Duodenal mucosa (tissue), 2 donors: ENCODE data around the gene GASK1B.

Experiments used
- H3K27ac ChIP-seq: one replicate; pipeline ENCODE4 v1.7.0; 2013; ENCODE audit warnings: low read depth, low read length
- H3K27me3 ChIP-seq, 2 donors: one replicate each; pipeline ENCODE4 v1.7.0; 2013; ENCODE audit warnings: low read length in 2 of 2, control low read depth in 1 of 2; ENCODE audit not compliant: insufficient read depth in 2 of 2, control insufficient read depth in 1 of 2
- H3K36me3 ChIP-seq, 2 donors: one replicate each; pipeline ENCODE4 v1.7.0; 2013; ENCODE audit warnings: low read length in 2 of 2, control low read depth in 1 of 2; ENCODE audit not compliant: insufficient read depth in 2 of 2, control insufficient read depth in 1 of 2
- H3K4me1 ChIP-seq, 2 donors: one replicate each; pipeline ENCODE4 v1.7.0; 2013; ENCODE audit warnings: low read length in 2 of 2, control low read depth in 1 of 2; ENCODE audit not compliant: insufficient read depth in 2 of 2, control insufficient read depth in 1 of 2
- H3K4me3 ChIP-seq, 2 donors: one replicate each; pipeline ENCODE4 v1.7.0; 2013; ENCODE audit warnings: low read length in 2 of 2, low read depth in 1 of 2
- H3K9ac ChIP-seq, 2 donors: one replicate each; pipeline ENCODE4 v1.7.0; 2013; ENCODE audit warnings: low read length in 2 of 2, low read depth in 1 of 2
- H3K9me3 ChIP-seq, 2 donors: one replicate each; pipeline ENCODE4 v1.7.0; 2013; ENCODE audit warnings: low read length in 2 of 2, control low read depth in 1 of 2; ENCODE audit not compliant: control insufficient read depth in 1 of 2

Gene GASK1B

DNA sequence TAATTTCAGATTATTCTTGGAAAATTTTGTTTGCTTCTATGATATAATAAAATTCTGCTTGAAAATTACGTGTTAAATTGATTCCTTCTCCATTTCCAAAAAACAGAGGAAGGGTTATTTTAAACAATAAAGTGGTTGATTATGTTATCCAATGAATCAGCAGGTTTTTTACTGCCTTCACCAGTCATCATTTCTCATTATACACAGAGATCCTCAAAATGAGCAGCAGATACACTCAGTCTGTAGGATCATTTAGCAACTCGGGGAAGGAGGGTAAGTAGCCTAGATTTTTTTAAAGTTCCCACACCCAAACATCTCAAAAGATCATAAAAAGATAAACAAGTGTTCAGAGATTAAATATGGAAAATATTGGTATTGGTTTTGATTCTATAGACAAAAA, 30.6 kb upstream of the GASK1B start:
- no peak overlapping the region for H3K9ac ChIP-seq
- H3K27me3 ChIP-seq = no peaks in the 10 kb centered on the region
- no peak overlapping the region for H3K4me3 ChIP-seq
- H3K4me1 ChIP-seq = no peaks in the 10 kb centered on the region
- no peak overlapping the region for H3K27ac ChIP-seq
- no peaks in the 10 kb centered on the region for H3K36me3 ChIP-seq
- no peaks in the 10 kb centered on the region for H3K9me3 ChIP-seq

DNA sequence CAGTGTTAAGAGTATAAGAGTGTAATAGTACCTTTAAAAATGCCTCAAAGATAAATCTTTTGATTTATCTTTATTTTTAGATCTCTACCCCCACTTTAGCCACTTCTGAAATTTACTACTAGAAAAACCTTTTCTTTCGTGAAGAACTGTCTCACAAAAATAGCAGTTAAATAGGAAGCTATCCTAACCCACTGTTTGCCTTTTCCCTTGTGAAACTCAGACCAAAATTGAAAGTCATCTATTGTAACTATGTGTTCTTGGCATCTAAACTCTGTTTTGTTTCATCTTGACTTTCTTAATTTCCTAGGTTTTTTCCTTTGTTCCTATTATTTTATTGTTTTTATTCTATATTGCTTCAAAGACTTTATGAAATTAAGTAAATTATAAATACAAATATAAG, 29.7 kb upstream of the GASK1B start:
- no peak overlapping the region for H3K27ac ChIP-seq
- no peaks in the 10 kb centered on the region for H3K4me1 ChIP-seq
- no peaks in the 10 kb centered on the region for H3K9me3 ChIP-seq
- no peaks in the 10 kb centered on the region for H3K27me3 ChIP-seq
- no peak overlapping the region for H3K9ac ChIP-seq
- H3K36me3 ChIP-seq = no peaks in the 10 kb centered on the region
- no peak overlapping the region for H3K4me3 ChIP-seq

DNA sequence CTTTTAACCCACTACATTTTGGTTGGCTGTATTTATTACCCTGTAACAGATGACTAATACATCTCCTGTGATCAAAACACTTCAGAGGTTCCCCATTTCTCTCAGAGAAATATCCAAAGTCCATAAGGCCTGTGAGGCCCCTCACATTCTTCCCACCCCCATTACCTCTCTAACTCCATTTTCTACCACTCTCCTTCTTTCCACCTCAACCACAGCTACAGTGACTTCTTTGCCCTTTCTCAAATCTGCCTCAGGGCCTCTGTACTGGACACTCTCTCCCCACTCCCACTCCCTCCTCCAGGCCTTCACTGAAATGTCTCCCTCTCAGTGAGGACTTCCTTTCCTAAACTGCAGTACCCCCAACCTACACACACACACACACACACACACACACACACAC, 29.1 kb upstream of the GASK1B start:
- Histone ChIP-seq H3K9ac (no peak overlapping the region), H3K27me3 (no peaks in the 10 kb centered on the region), H3K9me3 (no peaks in the 10 kb centered on the region), H3K27ac (no peak overlapping the region), H3K4me1 (no peaks in the 10 kb centered on the region), H3K36me3 (no peaks in the 10 kb centered on the region), H3K4me3 (no peak overlapping the region)

DNA sequence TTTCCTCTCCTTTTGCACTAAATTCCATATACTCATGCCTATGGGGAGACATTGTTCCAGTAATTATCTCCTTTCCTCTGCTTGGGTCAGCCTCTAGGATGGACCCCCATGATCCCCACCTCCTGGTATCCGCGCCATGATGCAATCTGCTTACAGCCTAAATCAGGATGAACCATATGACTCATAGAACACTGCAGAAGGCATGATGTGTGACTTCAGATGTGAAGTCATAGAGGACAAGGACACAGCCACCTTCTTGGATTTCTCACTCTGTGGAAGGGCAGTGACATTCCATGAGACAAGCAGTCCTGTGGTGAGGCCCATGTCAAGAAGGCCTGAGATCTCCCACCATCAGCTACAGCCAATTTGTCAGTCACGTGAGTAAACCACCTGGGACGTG, 28.5 kb upstream of the GASK1B start:
- no peaks in the 10 kb centered on the region for H3K27me3 ChIP-seq
- H3K27ac ChIP-seq = no peak overlapping the region
- H3K4me1 ChIP-seq = no peaks in the 10 kb centered on the region
- no peak overlapping the region for H3K9ac ChIP-seq
- H3K4me3 ChIP-seq = no peak overlapping the region
- no peaks in the 10 kb centered on the region for H3K36me3 ChIP-seq
- H3K9me3 ChIP-seq = no peaks in the 10 kb centered on the region

DNA sequence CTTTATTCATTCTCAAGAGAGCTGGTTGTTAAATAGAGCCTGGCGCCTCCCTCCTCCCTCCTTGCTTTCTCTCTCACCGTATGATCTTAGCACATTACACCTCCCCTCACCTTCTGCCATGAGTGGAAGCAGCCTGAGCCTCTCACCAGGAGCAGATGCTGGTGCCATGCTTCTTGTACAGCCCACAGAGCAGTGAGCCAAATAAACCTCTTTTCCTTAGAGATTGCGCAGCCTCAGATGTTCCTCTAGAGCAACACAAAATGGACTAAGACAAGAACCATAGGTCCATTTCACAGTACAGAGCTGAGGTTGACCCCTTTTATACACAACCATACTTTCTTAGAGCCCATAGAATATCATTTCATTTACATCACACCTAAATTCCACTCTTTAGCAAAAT, 27.4 kb upstream of the GASK1B start:
- no peaks in the 10 kb centered on the region for H3K36me3 ChIP-seq
- no peak overlapping the region for H3K4me3 ChIP-seq
- no peaks in the 10 kb centered on the region for H3K4me1 ChIP-seq
- H3K27ac ChIP-seq = no peak overlapping the region
- no peaks in the 10 kb centered on the region for H3K27me3 ChIP-seq
- H3K9me3 ChIP-seq = no peaks in the 10 kb centered on the region
- no peak overlapping the region for H3K9ac ChIP-seq

DNA sequence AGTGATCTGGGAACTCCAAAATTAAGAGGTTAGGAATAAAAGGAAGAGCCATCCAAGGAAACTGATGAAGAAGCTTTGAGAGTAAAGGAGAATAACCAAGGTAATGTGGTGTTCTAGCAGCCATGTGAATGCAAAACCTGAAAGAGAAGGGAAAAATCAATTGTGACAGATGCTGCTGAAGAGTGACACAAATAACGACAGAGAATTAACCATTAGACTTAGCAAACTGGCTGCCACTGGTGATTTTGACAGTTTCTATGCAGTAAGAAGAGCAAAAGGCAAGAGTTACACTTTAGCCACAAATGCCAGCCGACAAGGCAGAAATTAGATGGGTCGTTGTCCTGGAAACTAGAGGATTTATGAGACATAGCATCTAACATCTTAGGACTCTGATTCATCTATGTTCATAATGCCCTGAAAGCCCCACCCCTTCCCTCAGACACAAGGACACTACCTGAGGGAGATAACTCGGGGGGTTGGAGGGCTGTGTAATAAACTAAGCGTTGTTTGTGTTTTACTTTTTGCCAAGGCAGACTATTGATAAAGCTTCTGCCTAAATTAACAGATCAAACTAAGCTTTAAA, 24.5 kb upstream of the GASK1B start:
- no peaks in the 10 kb centered on the region for H3K36me3 ChIP-seq

DNA sequence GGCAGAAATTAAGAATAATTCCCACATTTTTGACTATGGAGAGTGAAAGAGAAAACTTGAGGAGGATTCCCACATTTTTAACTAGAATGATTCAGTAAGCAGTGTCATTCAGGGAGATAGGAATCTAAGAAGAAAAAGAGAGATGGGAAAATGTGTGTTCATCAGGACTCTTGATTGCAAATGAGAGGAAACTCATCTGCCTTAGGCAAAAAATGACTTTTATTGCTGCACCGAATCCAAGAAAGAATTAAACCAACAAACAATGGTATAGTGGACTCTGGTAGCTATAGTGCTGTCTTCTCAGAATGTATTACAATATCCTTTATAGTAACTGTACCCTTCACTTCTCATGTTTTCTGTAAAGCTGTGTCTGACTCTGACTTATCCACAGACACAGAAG, 22.5 kb upstream of the GASK1B start:
- H3K9ac ChIP-seq = no peak overlapping the region
- no peak overlapping the region for H3K27ac ChIP-seq
- H3K27me3 ChIP-seq = no peaks in the 10 kb centered on the region
- H3K4me1 ChIP-seq = no peaks in the 10 kb centered on the region
- H3K36me3 ChIP-seq = no peaks in the 10 kb centered on the region
- H3K9me3 ChIP-seq = no peaks in the 10 kb centered on the region
- H3K4me3 ChIP-seq = no peak overlapping the region

More for the DNA sequence above, 24.5 kb upstream of the GASK1B start:
- Histone ChIP-seq H3K9me3 (no peaks in the 10 kb centered on the region), H3K4me1 (no peaks in the 10 kb centered on the region), H3K27me3 (no peaks in the 10 kb centered on the region), H3K9ac (no peak overlapping the region), H3K4me3 (no peak overlapping the region), H3K27ac (no peak overlapping the region)

DNA sequence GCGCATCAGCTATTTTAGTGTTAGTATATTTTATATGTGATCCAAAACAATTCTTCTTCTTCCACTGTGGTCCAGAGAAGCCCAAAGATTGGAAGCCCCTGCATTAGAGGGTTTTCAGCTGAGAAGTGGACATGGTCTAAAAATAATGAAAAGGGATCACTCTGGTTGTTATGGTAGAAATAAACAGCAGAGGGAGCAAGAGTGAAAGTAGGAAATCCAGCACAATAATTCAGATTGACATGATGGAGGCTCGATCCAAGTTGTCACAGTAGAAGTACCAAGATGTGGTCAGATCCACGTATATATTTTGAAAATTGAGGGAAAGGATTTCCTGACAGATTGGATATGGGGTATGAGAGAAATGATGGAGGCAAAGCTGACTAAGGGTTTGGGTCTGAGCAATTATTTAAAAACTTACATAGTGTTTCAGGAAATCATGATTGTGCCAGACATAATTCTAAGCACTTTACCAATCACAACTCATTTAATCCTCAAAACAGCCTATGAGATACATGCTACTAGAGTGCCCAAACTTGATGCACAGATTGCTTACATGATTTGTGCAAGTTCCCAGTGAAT, 20.4 kb upstream of the GASK1B start:
- H3K9me3 ChIP-seq = no peaks in the 10 kb centered on the region
- H3K36me3 ChIP-seq = no peaks in the 10 kb centered on the region
- H3K9ac ChIP-seq = no peak overlapping the region
- H3K4me1 ChIP-seq = no peaks in the 10 kb centered on the region
- no peaks in the 10 kb centered on the region for H3K27me3 ChIP-seq
- no peak overlapping the region for H3K4me3 ChIP-seq
- H3K27ac ChIP-seq = no peak overlapping the region

DNA sequence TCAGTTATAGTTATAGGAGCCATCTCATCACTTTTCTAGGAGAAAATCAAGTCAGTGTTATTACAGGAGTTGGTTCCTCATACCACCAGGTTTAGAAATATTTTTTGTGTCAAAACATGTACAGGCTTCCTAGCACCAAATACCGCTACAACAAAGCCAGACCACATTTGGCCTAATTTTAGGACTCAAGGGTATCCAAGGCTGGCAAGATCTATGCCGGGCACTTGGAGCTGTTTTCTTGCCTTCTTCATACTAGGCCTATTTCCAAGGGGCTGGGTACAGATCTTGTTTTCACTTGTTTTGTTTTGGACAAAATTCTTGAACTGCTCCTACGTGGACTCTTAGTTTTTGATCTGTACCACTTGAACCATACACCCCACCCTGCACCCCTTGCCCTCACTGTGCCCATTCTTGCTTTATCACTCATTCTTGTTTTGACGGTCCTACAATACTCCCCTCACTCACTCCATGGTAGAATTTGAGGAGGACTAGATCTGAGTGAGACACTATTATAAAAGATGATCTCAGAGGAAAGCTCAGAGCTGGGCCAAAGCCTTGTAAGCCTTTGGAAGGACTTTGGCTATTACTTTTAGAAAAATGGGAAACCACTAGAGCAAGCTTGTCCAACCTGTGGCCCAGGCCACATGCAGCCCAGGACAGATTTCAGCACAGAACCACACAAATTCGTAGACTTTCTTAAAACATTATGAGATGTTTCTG, 19.8 kb upstream of the GASK1B start:
- Histone ChIP-seq H3K9ac (no peak overlapping the region), H3K4me3 (no peak overlapping the region), H3K27me3 (no peaks in the 10 kb centered on the region), H3K4me1 (no peaks in the 10 kb centered on the region), H3K9me3 (no peaks in the 10 kb centered on the region), H3K27ac (no peak overlapping the region), H3K36me3 (no peaks in the 10 kb centered on the region)

DNA sequence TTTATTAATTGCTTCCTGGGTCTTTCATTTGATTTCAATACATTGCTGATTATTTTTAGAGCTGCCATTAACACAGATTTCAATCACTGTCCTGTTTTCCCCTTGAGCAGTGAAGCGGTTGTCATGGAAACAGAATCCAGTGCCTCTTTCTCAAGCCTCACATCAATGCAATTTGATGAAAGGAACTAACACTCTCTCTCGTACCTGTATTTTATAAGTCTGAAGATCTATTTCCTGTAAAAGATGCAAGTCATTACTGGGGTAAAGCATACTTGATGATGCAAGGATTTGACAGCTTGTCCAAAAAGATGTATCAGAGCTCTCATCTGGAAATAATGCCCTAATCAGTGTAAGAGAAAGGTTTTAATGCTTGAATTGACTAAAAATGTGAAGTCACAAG, 17.9 kb upstream of the GASK1B start:
- H3K9me3 ChIP-seq = no peaks in the 10 kb centered on the region
- H3K9ac ChIP-seq = no peak overlapping the region
- H3K27ac ChIP-seq = no peak overlapping the region
- H3K4me3 ChIP-seq = no peak overlapping the region
- H3K4me1 ChIP-seq = no peaks in the 10 kb centered on the region
- no peaks in the 10 kb centered on the region for H3K36me3 ChIP-seq
- H3K27me3 ChIP-seq = no peaks in the 10 kb centered on the region
